ENCODE data around the gene HSPA1L.
"Not testable (repeated sequence)": the region's sequence is repeated elsewhere in the genome, so short reads cannot be mapped to it uniquely, and the experiment has no call there.

The HSPA1L gene

DNA sequence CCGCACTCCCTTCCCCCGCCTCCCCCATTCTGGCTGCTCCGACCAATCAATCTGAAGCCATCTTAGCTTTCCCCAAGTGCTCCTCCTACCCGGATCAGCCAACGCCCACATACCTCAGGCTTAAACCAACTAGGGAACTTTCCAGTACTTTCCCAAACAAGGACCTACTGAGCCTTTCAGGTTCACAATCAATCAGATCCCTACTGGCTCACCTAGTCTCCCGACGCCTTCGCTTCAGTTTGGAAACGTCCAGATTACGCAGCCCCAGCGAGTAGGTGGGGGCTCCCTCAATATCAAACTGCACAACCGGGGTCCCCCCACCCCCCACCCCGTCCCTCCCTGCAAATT lies 432 bp downstream of the HSPA1L start:
- TF ChIP-seq, protein P1, sequence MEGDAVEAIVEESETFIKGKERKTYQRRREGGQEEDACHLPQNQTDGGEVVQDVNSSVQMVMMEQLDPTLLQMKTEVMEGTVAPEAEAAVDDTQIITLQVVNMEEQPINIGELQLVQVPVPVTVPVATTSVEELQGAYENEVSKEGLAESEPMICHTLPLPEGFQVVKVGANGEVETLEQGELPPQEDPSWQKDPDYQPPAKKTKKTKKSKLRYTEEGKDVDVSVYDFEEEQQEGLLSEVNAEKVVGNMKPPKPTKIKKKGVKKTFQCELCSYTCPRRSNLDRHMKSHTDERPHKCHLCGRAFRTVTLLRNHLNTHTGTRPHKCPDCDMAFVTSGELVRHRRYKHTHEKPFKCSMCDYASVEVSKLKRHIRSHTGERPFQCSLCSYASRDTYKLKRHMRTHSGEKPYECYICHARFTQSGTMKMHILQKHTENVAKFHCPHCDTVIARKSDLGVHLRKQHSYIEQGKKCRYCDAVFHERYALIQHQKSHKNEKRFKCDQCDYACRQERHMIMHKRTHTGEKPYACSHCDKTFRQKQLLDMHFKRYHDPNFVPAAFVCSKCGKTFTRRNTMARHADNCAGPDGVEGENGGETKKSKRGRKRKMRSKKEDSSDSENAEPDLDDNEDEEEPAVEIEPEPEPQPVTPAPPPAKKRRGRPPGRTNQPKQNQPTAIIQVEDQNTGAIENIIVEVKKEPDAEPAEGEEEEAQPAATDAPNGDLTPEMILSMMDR (conservative IDR thresholded peaks at IDR 0.05; ENCODE audit: low read depth, low read length): no peak
- H3K4me3 ChIP-seq (ENCODE audit: low read length): peak overlapping the region; percentile 58
- peak; percentile 97 for DNase-seq (ENCODE audit: low read depth)

DNA sequence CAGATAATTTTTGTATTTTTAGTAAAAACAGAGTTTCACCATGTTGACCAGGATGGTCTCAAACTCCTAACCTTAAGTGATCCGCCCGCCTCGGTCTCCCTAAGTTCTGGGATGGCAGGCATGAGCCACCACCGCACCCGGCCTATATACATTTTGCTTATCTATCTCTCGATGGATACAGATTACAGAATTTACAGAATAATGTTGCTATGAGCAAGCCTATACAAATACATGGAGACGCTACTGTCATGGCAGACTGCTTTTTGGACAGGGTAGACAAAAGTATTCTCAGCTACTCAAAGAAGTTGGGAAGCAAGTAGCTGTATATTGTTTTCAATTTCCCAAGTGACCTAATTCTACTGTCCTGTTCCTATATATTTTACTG lies 1.6 kb downstream of the HSPA1L start:
- H3K4me3 ChIP-seq (ENCODE audit: low read length): peak overlapping the region; percentile 32
- DNase-seq (ENCODE audit: low read depth): no peak
- TF ChIP-seq, protein P1 (conservative IDR thresholded peaks at IDR 0.05; ENCODE audit: low read depth, low read length): no peak

DNA sequence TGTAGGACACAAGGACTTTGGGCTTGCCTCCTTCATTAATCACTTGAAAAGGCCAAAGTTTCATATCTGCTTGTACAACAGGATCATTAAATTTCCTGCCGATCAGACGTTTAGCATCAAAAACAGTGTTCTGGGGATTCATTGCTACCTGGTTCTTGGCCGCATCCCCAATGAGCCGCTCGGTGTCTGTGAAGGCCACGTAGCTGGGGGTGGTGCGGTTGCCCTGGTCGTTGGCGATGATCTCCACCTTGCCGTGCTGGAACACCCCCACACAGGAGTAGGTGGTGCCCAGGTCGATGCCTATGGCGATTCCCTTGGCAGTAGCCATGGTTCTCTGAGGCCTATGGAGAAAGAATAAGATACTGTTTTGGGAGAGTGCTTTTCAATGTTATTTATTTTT lies 3.4 kb downstream of the HSPA1L start:
- H3K4me3 ChIP-seq (ENCODE audit: low read length): no peak overlapping the region
- TF ChIP-seq, protein P1 (conservative IDR thresholded peaks at IDR 0.05; ENCODE audit: low read depth, low read length): no peak
- no peak for DNase-seq (ENCODE audit: low read depth)

DNA sequence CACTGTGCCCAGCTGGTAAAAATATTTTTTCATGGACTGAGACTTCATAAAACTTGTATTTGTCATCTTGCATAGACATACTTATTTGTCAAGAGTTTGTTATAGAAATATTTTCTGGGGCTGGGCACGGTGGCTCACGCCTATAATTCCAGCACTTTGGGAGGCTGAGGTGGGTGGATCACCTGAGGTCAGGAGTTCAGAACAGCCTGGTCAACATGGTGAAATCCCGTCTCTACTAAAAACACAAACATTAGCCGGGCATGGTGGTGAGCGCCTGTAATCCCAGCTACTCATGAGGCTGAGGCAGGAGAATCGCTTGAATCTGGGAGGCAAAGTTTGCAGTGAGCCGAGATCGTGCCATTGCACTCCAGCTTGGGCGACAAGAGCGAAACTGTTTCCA lies 6.5 kb downstream of the HSPA1L start:
- not testable (repeated sequence) for DNase-seq (ENCODE audit: low read depth); H3K4me3 ChIP-seq (ENCODE audit: low read length)

DNA sequence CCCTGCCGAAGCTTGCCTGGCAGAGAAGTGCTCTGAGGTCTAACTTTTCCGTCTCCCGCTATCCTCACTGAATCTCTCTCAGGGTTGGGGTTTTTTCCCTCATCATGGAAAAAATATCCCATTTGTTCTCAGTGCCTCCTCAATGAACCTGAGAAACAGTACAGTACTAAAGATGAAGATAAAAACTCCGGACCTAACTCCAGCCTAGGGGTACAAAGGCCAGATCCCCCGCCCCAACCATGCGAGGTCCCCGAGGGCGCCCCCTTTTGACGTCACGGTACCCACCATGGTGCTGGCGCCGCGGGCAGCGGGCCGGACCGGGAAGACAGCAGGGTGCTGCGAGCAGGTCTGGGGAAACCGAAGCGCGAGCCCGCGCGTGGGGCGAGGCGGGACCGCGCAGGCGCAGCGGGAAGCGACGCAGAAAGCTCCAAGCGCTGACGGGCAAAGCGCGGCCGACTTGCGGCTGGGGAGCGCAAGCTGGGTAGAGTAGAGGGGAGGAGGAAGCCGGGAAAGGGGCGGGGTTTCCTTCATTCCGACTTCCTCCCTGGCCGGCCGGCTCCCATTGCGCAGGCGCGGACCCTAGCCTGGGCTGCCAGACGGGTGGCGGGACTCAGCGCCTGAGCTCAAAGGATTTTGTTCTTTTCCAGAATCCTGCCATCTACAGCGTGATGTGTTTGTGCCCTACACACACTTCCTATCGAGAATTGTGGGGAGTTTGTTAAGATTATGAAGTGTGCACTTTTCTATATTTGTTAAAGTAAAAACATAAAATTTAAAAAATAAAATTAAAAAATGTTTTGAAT lies 8.4 kb downstream of the HSPA1L start, which contains the start of gene LSM2:
Gene LSM2, minus strand, starts transcription at position 497 of the 803 bp plus-strand sequence. Its CDS starts 209 bp downstream, at position 288.
- TF ChIP-seq, protein P1 (conservative IDR thresholded peaks at IDR 0.05; ENCODE audit: low read depth, low read length): peak; percentile 25
- H3K4me3 ChIP-seq (ENCODE audit: low read length): peak within 1 kb of the TSS; percentile 68
- DNase-seq (ENCODE audit: low read depth): peak; percentile 84

DNA sequence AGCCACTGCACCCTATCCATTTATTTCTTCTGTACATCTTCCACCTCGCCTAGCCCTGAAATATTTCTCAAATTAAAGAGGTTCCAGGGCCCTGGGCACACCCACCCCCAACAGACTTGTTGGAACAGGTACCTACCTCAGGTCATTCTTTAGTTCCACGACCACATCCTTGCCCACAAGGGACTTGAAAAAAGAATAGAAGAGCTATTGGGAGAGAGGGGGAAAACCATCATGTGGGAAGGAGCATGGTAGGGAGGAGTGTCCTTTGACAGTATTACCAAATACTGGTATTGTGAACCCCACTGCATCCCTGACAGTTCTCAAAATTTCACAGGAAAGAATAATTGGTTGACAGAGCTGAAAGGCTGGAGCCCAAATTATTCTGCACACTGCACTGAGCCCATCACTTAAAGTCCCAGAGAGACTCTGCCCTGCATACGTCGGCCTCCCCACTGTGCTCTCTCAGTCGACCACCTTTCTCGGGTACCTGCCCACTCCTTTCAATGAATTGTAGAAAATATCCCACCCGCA lies 9.1 kb downstream of the HSPA1L start:
- TF ChIP-seq, protein P1 (conservative IDR thresholded peaks at IDR 0.05; ENCODE audit: low read depth, low read length): no peak
- no peak for DNase-seq (ENCODE audit: low read depth)
- peak overlapping the region; percentile 68 for H3K4me3 ChIP-seq (ENCODE audit: low read length)

DNA sequence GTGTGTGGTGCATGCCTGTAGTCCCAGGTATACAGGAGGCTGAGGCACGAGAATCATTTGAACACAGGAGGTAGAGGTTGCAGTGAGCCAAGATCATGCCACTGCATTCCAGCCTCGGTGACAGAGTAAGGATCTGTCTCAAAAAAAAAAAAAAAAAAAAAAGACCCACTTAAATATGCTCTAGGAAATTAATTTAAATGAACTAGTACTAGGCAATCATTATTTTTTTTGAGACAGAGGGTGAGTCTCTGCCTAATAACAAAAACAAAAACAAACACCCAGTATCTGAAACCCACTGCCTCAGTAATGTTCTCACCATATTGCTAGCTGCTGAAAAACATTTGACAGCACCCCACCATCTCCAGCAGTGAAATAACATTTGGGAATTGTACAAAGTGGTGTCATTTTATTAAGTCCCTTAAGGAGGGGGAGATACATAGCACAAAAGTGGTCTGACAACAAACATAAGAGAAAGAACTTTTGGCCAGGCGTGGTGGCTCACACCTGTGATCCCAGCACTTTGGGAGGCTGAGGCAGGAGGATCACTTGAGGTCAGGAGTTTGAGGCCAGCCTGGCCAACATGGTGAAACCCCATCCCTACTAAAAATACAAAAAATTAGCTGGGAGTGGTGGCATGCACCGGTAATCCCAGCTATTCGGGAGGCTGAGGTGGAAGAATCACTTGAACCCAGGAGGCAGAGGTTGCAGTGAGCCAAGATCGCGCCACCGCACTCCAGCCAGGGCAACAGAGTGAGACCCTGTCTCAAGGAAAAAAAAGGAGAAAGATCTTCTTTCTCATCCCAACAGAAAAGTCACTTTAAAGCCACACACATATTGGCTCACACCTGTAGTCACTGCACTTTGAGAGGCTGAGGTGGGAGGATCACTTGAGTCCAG lies 13.8 kb downstream of the HSPA1L start:
- not testable (repeated sequence) for DNase-seq (ENCODE audit: low read depth); H3K4me3 ChIP-seq (ENCODE audit: low read length)

Data from retinal pigment epithelial cell (primary cell).